DMS53 (cell line): Measurements from ENCODE around the gene MACROD1.

Source experiments
- DNase-seq: peaks from one replicate; lab custom pipeline; 2025; lab: John Stamatoyannopoulos, UW

The MACROD1 gene

DNA sequence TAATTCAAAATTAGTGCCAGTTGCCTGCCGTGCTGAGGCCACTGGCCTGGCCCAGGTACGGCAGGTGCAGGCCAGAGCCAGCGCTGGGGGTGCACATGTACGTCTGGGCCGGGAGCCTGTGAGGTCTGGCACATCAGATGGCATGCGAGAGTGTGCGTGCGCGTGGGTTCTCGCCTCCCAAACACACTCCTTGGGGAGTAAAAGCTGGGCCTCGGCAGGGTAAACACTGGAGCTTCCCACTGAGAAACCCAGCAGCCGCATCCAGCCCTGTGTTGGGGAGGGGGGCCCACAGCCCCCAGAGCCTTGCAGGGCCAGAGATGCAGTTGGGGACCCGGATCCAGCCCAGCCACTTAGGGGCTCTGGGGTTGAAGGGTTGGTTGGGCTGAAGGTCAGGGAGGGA lies 92.4 kb downstream of the MACROD1 start:
- no peak for DNase-seq

- DNase-seq: no peak
Observed at GRCh38 chr11:64072871-64073270, 93.0 kb downstream of the MACROD1 start.

DNA sequence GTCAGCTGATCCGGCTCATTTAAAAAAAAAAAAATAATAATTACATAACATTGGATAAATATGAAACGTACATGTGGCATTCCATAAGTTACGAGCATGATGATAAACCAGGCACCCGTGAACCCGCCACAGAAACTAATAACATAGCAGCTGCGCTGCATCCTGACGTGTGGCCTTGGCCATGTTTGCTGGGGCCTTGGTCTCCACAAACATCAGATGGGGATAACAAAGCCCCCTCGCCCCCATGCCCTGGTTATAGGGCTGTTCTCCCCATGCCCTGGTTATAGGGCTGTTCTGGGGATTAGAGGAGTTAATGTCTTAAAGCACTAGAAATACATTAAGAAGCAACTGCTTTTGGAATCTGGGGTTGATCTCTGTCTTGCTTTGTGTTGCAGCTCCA lies 93.5 kb downstream of the MACROD1 start:
- no peak for DNase-seq

DNA sequence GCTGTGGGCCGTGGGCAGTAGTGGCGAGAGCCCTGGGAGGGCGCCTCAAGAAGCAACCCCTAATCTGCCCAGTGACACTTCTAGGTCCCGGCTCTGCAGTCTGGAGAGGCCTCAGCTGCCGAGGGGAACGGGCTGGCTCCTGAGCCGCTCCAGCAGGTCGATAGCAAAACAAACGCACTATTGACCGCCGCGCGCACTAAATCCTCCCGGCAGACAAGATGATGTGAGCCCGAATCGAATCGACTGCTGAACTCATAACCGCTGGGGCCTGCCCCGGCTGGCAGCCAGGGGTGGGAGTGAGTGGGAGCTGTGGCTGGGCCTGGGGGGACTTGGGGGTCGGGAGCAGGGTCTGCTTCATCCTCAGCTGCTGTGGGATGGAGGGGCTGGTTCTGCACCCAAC lies 94.1 kb downstream of the MACROD1 start:
- no peak for DNase-seq

DNA sequence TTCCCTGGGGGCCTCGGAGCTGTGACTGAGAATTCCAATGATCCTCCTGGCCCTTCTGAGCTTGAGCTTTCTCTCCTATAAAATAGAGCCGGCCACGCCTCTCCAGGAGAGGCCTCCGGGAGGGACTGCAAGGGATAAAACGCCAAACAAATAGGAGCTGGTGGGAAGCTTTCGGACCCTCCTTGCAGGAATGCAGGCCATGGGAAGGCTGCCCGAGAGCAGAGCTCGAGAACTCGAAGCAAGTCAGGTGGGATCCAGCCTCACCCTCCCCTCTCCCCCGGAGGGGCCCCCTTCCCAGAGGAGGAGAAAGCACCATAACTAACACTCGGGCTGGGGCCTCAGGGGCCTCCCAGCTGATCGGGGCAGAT lies 95.6 kb downstream of the MACROD1 start:
- DNase-seq: no peak

DNA sequence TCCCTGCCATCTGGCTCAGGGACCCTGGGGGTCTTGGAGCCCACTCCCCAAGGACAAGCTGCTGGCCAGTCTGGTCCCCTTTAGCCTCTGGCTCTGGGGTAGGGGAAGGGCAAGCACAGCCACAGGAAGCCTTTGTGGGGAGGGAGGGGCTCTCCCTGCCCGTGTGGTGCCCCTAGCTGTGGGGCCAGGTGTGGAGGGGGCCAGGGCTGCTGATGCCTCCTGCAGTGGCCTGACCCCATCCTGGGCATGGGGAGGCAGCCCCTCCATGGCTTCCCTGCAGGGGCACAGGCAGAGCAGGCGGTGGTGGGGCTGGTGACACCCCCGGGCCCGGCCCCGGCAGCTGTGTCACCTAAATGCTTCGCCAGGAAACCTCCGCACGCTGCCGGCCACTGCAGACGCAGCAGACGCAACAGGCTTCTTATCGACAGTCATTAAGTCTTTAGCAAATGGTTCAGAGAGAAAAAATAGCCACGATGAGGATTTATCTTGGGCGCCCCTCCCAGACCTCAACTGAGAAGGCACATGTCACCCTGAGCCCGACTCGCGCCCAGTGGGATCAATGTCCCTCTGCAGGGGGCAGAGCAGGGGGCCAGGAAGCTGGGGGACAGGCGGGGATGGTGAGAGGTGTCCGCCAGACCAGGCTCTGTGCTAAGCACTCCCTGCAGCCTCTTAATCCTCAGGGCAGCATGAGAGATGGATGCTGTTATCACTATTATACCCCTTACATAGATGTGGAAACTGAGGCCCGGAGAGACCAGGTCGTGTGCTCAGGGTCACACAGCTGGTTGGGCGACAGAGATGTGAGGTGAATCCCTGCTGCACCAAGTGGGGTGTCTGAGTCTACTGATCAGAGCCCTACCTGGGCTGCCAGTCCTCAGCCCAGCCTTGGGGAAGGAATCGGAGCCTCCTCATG lies 96.3 kb downstream of the MACROD1 start:
- no peak for DNase-seq

DNA sequence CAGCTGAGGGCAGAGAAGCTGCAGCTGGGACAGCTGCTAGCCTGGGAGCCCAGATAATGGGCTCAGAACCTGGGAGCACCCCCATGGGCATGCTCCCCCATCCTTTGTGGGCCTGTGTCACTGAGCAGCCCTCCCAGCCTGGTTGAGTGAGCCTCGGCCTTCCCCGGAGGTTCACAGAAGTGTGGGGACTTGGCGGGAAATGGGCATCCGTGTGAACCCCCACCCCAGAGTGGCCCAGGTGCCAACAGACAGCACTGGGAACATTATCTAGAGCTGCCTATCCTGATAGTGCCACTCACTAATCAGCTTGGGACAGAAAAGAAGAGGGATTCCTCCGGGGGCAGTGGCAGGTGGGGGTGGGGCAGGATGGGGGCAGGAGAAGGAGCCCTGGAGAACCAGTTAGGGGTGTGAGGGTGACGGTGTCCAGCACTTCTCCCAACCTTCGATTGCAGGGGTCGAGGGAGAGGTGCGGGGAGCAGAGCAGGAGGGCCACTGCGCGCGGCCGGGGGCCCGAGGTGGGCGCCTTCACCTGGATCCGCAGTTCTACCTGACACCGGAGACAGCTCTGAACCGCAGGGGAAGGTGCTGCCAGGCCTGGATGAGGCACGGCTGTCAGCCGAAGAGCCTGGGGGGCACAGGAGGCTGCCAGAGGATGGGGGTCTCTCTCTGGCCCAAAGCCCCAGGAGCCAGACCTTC lies 97.1 kb downstream of the MACROD1 start:
- no peak for DNase-seq

- DNase-seq: no peak
Observed at GRCh38 chr11:64067230-64067993, 98.5 kb downstream of the MACROD1 start.

- DNase-seq: no peak
Observed at GRCh38 chr11:64065712-64066111, 100.2 kb downstream of the MACROD1 start.

DNA sequence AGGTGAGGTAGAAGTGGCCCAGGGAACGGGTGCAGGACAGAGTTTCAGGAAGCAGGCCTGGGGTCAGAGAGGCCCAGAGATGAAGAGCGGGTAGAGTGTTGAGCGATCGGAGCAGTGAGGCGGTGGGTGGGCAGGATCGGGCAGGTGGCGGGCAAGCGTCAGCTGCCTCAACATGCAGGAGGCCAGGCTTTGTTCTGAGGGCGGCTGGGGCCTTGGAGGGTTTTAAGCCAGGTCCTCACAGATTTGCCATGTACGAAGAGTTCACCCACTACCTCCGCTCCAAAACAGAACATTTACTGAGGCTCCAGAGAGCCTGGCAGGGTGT lies 100.8 kb downstream of the MACROD1 start:
- DNase-seq: no peak

DNA sequence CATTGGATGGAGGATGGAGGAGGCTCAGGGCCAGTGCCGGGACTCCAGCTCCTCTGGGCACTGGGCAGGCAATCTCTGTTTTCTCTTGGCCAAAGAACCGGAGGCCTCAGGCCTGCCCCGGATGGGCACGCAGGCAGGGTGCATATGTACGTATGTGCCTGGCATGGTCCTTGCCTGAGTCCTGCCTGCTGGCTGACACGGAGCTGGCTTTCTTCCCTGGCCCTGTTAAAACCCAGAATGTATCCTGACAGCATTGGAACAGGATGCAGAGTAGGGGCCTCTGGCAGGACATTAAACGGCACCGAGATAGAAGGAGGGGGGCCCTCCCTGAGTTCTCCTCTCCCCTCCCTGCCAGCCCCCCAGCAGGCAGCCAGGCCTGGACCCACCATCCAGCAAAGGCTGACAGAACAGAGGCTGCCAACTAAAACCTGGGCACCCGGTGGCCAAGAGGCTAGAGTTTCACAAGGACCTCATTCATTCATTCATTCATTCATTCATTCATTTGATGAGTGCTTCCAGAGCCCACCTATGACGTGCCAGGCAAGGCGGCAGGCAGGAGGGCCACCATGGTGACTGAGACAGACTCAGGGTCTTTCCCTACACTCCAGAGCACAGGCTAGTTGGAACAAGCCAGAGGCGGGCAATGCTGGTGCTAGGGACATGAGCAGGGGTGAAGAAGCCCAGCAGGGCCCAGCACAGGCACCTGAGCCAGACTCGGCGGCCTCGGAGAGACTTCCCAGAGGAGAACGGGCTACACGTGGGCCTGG lies 101.4 kb downstream of the MACROD1 start:
- no peak for DNase-seq

GRCh38 chr11:64063777-64064176 lies 102.1 kb downstream of the MACROD1 start:
- DNase-seq: no peak

DNA sequence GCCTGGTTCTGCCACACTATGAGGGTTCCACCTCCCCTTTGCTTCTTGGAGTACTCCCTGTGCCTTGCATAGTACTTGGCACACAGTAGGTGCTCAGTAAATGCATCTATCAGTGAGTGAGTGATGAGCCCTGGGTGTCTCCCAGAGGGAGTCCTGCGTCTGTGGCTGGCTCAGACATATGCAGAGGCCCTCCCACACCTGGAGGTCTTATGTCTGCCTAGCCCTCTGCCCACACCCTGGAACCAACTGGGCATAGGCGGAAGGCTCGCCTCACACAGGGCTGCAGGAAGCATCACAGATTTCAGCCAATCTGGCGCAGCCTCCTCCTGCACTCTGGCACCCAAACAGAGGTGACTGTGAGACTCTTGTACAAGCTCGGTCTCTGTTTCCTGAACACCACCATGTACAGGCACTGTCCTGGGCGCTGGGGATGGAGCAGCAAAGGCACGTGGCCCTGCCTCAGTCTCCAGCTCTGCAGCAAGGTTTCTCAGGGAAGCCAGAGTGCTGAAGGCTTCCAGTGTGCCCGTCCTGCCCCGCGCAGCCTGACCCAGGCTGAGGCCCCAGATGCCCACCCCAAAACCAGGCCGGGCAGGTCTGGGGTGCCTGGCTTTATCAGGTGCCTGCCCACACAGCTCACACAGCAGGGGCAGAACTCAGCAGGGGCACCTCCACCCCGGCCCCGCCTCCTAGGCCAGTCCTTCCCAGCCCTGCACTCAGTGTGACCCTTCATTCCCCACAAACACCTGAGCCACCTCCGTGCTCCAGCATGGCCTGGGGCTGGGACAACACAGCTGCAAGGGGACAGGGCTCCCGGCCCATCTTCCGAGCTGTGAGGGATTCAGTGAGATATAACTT lies 103.5 kb downstream of the MACROD1 start:
- no peak for DNase-seq

- DNase-seq: no peak
Observed at GRCh38 chr11:64060861-64061444, 105.0 kb downstream of the MACROD1 start.

- DNase-seq: no peak
Observed at GRCh38 chr11:64060263-64060860, 105.6 kb downstream of the MACROD1 start.

DNA sequence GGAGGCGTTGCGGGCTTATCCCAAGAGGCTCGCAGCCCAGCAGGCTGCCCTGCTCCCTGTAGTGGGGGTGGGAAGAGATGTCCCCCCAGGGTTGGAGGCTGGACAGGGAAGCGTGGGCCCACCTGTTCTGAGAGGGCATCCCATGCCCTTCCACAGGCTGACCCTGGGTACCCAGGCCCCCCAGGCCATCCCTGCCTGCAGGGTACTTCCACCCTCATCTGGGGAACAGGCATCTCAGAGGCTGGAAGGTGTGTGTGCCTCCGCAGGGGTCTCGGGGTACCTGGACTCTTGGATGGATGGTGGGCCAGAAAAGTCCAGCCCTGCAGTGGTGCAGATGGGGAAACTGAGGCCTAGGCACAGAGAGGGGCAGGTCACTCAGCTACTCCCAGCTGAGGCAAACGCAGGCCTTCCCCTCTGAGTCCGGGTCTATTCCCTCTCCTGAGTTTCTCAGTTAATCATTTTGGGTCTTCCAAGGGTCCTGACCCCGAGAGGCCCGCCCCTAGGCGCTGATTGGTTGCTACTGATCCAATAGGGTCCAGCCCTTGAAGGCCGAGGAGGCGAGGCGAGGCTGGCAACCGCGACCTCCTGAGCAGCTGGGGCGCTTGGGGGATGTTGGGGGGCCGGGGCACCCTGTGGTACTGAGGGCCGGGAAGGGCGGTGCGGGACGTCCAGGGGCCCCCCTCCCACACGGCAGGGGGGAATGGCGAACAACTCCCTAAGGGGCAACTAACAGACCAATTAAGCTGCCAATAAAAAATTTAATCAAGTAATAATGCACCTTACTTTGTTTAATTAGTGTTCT lies 106.4 kb downstream of the MACROD1 start:
- no peak for DNase-seq

- no peak for DNase-seq
Observed at GRCh38 chr11:64058494-64058893, 107.4 kb downstream of the MACROD1 start.

- no peak for DNase-seq
Observed at GRCh38 chr11:64057890-64058289, 108.0 kb downstream of the MACROD1 start.

GRCh38 chr11:64056861-64057260 lies 109.1 kb downstream of the MACROD1 start:
- DNase-seq: no peak
